ENCODE measurements around the gene GPR142. TPM values are rescaled to one million over a fixed set of nuclear protein-coding genes. Genes with fewer than 3 reads are reported as not detected.

GPR142 gene
- total and polyA plus RNA-seq, 10 of the 15 experiments (the other 5 are each of a cell fraction or from before 2014, with no cell fraction given), result not detected

DNA sequence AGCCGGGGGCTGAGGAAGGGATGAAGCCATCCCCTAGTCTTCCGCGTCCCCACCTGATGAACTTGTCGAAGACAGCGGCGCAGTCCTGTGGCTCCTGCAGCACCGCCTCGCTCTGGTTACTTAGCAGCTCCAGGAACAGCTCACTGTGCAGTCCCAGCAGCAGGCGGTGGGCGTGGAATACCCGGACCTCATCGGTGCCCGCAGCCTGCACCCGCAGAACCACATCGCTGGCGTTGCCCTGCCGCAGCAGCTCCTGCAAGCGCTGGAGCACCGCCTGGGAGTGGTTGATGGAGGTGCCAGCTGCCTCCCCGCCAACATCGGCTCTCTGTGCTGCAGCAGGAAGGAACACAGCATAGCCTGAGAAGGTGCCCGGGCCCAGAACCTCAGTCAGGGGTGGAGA is 7.4 kb upstream of the GPR142 start:
- in situ Hi-C loops (cut with MboI) (no loop called here), intact Hi-C loops (cut with micrococcal nuclease; ENCODE audit: unreplicated experiment) (loop anchor here (2.0 kb wide), 1 partner anchor 149 kb away; no protein-coding TSS in a partner anchor)
- H2AFZ ChIP-seq (ENCODE audit: control insufficient read depth, low read depth, low read length), result no peak overlapping the region
- H3K79me2 ChIP-seq (ENCODE audit: control insufficient read depth, insufficient read depth, low read length), result no peaks in the 10 kb centered on the region
- no peak overlapping the region for H3K4me2 ChIP-seq (ENCODE audit: control insufficient read depth, insufficient read depth)
- H3K9ac ChIP-seq (ENCODE audit: control insufficient read depth, insufficient read depth, low read length), result no peak overlapping the region
- ChIA-PET CTCF (interaction anchor here (0.7 to 1.6 kb wide), 6 partner anchors 9 to 128 kb away, joined by 3 to 4 read pairs (median 4); no protein-coding TSS in a partner anchor), RAD21 (ENCODE audit: unreplicated experiment) (interaction anchor here (1.3 kb wide), 2 partner anchors 9 to 54 kb away, joined by 4 to 6 read pairs; no protein-coding TSS in a partner anchor), SMC1A (ENCODE audit: uncharacterized antibody, unreplicated experiment) (interaction anchor here (0.9 kb wide), 1 partner anchor 10 kb away, joined by 4 read pairs; no protein-coding TSS in a partner anchor), POLR2A (no interaction called here)
- no peak overlapping the region for H3K27ac ChIP-seq (ENCODE audit: control insufficient read depth, insufficient read depth)
- DNase-seq (ENCODE audit: low read depth, low spot score) (no peak), FAIRE-seq (no peak), ATAC-seq (no peak)
- no peaks in the 10 kb centered on the region for H3K9me3 ChIP-seq (replicated peaks; ENCODE audit: control insufficient read depth, insufficient read depth, low read length)
- H3K36me3 ChIP-seq (ENCODE audit: control insufficient read depth in 2 of 2, insufficient read depth in 2 of 2, low read length in 1 of 2), result no peaks in the 10 kb centered on the region
- no peaks in the 10 kb centered on the region for H3K4me1 ChIP-seq (ENCODE audit: control insufficient read depth, insufficient read depth, low read length)
- H4K20me1 ChIP-seq (ENCODE audit: control insufficient read depth, insufficient read depth), result no peaks in the 10 kb centered on the region; the same call in 1 of the 2 replicates
- WGBS (ENCODE audit: insufficient coverage, insufficient replicate concordance, low lambda C conversion rate, missing lambda C conversion rate), result 68% methylated on average over 22 of the region's 22 CpGs
- H3K4me3 ChIP-seq, result no peak overlapping the region
- no TSS peak for BruUV-seq (replicated peaks)
- H3K27me3 ChIP-seq (replicated peaks in 1 of 2; ENCODE audit: control insufficient read depth in 2 of 2, insufficient read depth in 2 of 2, low read length in 1 of 2), result peaks cover 2 to 7% of the 10 kb centered on the region in 2 experiments; a peak in 3 of 4 replicates
- no peak for TF ChIP-seq RFX5 (IDR thresholded peaks at IDR 0.05; ENCODE audit: low read depth, low read length)
- TF ChIP-seq FOS (IDR thresholded peaks at IDR 0.05; ENCODE audit: borderline replicate concordance, extremely low read depth, insufficient read length), result no peak
- no peak for TF ChIP-seq BRCA1 (IDR thresholded peaks at IDR 0.05; ENCODE audit: low read depth, low read length)
- no peak for TF ChIP-seq PBX3 (IDR thresholded peaks at IDR 0.05; ENCODE audit: insufficient replicate concordance, low read depth, low read length)
- TF ChIP-seq ETV6 (conservative IDR thresholded peaks at IDR 0.05 in 1 of 2, IDR thresholded peaks at IDR 0.05 in 1 of 2; ENCODE audit: borderline replicate concordance in 1 of 2, low read depth in 1 of 2), result no peak
- TF ChIP-seq NR2F1 (conservative IDR thresholded peaks at IDR 0.05), result no peak
- no peak for TF ChIP-seq TBL1XR1 (IDR thresholded peaks at IDR 0.05; ENCODE audit: low read depth, low read length)
- TF ChIP-seq NFYA (IDR thresholded peaks at IDR 0.05; ENCODE audit: borderline replicate concordance, low read depth, low read length), result no peak
- TF ChIP-seq EZH2 (IDR thresholded peaks at IDR 0.05; ENCODE audit: borderline replicate concordance, control insufficient read depth, low read depth, low read length), result no peak
- no peak for TF ChIP-seq CBFB (IDR thresholded peaks at IDR 0.05; ENCODE audit: low read depth)
- TF ChIP-seq SMARCA5 (IDR thresholded peaks at IDR 0.05), result no peak
- TF ChIP-seq WRNIP1 (IDR thresholded peaks at IDR 0.05; ENCODE audit: borderline replicate concordance, low read depth, low read length), result no peak
- no peak for TF ChIP-seq NFXL1 (IDR thresholded peaks at IDR 0.05; ENCODE audit: borderline replicate concordance)
- TF ChIP-seq YY1 (IDR thresholded peaks at IDR 0.05; ENCODE audit: low read depth, low read length), result no peak
- TF ChIP-seq, protein P1, sequence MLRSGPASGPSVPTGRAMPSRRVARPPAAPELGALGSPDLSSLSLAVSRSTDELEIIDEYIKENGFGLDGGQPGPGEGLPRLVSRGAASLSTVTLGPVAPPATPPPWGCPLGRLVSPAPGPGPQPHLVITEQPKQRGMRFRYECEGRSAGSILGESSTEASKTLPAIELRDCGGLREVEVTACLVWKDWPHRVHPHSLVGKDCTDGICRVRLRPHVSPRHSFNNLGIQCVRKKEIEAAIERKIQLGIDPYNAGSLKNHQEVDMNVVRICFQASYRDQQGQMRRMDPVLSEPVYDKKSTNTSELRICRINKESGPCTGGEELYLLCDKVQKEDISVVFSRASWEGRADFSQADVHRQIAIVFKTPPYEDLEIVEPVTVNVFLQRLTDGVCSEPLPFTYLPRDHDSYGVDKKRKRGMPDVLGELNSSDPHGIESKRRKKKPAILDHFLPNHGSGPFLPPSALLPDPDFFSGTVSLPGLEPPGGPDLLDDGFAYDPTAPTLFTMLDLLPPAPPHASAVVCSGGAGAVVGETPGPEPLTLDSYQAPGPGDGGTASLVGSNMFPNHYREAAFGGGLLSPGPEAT (IDR thresholded peaks at IDR 0.05; ENCODE audit: low read depth), result no peak
- no peak for TF ChIP-seq E4F1 (IDR thresholded peaks at IDR 0.05; ENCODE audit: borderline replicate concordance, partially characterized antibody)
- no peak for TF ChIP-seq CREB1 (IDR thresholded peaks at IDR 0.05; ENCODE audit: low read depth)
- TF ChIP-seq NR2C2 (IDR thresholded peaks at IDR 0.05; ENCODE audit: borderline replicate concordance, control insufficient read depth, insufficient read length, low read depth), result no peak
- no peak for TF ChIP-seq MYB (IDR thresholded peaks at IDR 0.05; ENCODE audit: borderline replicate concordance, low read depth, low read length)

Data from GM12878 (cell line).